KMS-11 (cell line): Measurements from ENCODE around the gene SYNDIG1.

Experiments
- H2AFZ ChIP-seq: fragments of 200-600 bp; sonication (generic); 2 replicates; pipeline ENCODE4 v1.6.1; 2016; ENCODE audit warnings: antibody characterized with exemption, mixed run types, low read depth
- H3K27ac ChIP-seq: fragments of 200-600 bp; sonication (generic); 2 replicates; pipeline ENCODE4 v1.6.1; 2016; ENCODE audit warnings: mild to moderate bottlenecking, mixed run types
- H3K27me3 ChIP-seq: fragments of 200-600 bp; sonication (generic); 2 replicates; pipeline ENCODE4 v1.6.1; 2017; ENCODE audit warnings: mild to moderate bottlenecking, low read depth, mixed run types, moderate library complexity; ENCODE audit not compliant: insufficient read depth
- H3K36me3 ChIP-seq: fragments of 200-600 bp; sonication (generic); 2 replicates; pipeline ENCODE4 v1.6.1; 2017; ENCODE audit warnings: mild to moderate bottlenecking, mixed run types; ENCODE audit not compliant: insufficient read depth
- H3K4me1 ChIP-seq: fragments of 200-600 bp; sonication (generic); 2 replicates; pipeline ENCODE4 v1.6.1; 2016; ENCODE audit warnings: mild to moderate bottlenecking, low read depth, mixed run types; ENCODE audit not compliant: poor library complexity, severe bottlenecking
- H3K4me2 ChIP-seq: fragments of 200-600 bp; sonication (generic); 2 replicates; pipeline ENCODE4 v1.7.0; 2016; ENCODE audit warnings: mild to moderate bottlenecking, mixed run types
- H3K4me3 ChIP-seq: fragments of 200-600 bp; sonication (generic); IDR thresholded peaks from 2 replicates; pipeline ENCODE4 v1.6.1; 2017; ENCODE audit warnings: low read depth, low read length, mixed read lengths; ENCODE audit not compliant: insufficient read depth
- H3K79me2 ChIP-seq: fragments of 200-600 bp; sonication (generic); 2 replicates; pipeline ENCODE4 v1.6.1; 2016; ENCODE audit warnings: low read depth, mixed run types; ENCODE audit not compliant: insufficient read depth
- H3K9ac ChIP-seq: fragments of 200-600 bp; sonication (generic); 2 replicates; pipeline ENCODE4 v1.6.1; 2016; ENCODE audit warnings: mild to moderate bottlenecking, mixed run types
- H4K20me1 ChIP-seq: fragments of 200-600 bp; sonication (generic); 2 replicates; pipeline ENCODE4 v1.6.1; 2016; ENCODE audit warnings: mild to moderate bottlenecking, mixed run types; ENCODE audit not compliant: insufficient read depth
- CTCF ChIP-seq: fragments of 200-600 bp; sonication (generic); conservative IDR thresholded peaks from 2 replicates; pipeline ENCODE4 v1.6.1; 2017; ENCODE audit warnings: low read depth, mild to moderate bottlenecking, antibody characterized with exemption, low read length, moderate library complexity, mixed read lengths

Gene SYNDIG1

GRCh38 chr20:24473435-24474223, 4.2 kb downstream of the SYNDIG1 start:
- peak overlapping the region; percentile 86; the same call in 1 of the 2 replicates for H3K4me2 ChIP-seq
- no peak overlapping the region for H2AFZ ChIP-seq
- H3K27me3 ChIP-seq: no peaks in the 10 kb centered on the region
- no peak overlapping the region for H3K4me3 ChIP-seq
- H3K9ac ChIP-seq: no peak overlapping the region
- H3K27ac ChIP-seq: no peak overlapping the region
- peaks cover 74% of the 10 kb centered on the region for H3K79me2 ChIP-seq
- no peak for TF ChIP-seq CTCF
- H4K20me1 ChIP-seq: no peaks in the 10 kb centered on the region
- H3K4me1 ChIP-seq: peaks cover 43% of the 10 kb centered on the region
- no peaks in the 10 kb centered on the region for H3K36me3 ChIP-seq

- Histone ChIP-seq H3K4me1 (peaks cover 29% of the 10 kb centered on the region), H2AFZ (no peak overlapping the region), H3K4me2 (no peak overlapping the region), H3K79me2 (peaks cover 92% of the 10 kb centered on the region), H4K20me1 (no peaks in the 10 kb centered on the region), H3K4me3 (no peak overlapping the region), H3K36me3 (no peaks in the 10 kb centered on the region), H3K27ac (no peak overlapping the region), H3K27me3 (no peaks in the 10 kb centered on the region), H3K9ac (no peak overlapping the region)
- no peak for TF ChIP-seq CTCF
Measured at GRCh38 chr20:24477831-24478547, 8.6 kb downstream of the SYNDIG1 start.

GRCh38 chr20:24478584-24478983, 9.2 kb downstream of the SYNDIG1 start:
- no peaks in the 10 kb centered on the region for H3K36me3 ChIP-seq
- no peak overlapping the region for H3K27ac ChIP-seq
- no peak overlapping the region for H2AFZ ChIP-seq
- no peak for TF ChIP-seq CTCF
- no peak overlapping the region for H3K4me2 ChIP-seq
- H3K4me3 ChIP-seq: no peak overlapping the region
- peaks cover 94% of the 10 kb centered on the region for H3K79me2 ChIP-seq
- peaks cover 23% of the 10 kb centered on the region for H3K4me1 ChIP-seq
- H3K9ac ChIP-seq: no peak overlapping the region
- H3K27me3 ChIP-seq: no peaks in the 10 kb centered on the region
- H4K20me1 ChIP-seq: no peaks in the 10 kb centered on the region

GRCh38 chr20:24479106-24479505, 9.7 kb downstream of the SYNDIG1 start:
- Histone ChIP-seq H3K9ac (no peak overlapping the region), H3K4me2 (no peak overlapping the region), H3K27me3 (no peaks in the 10 kb centered on the region), H4K20me1 (no peaks in the 10 kb centered on the region), H3K4me1 (peaks cover 17% of the 10 kb centered on the region), H3K4me3 (no peak overlapping the region), H2AFZ (no peak overlapping the region), H3K36me3 (no peaks in the 10 kb centered on the region), H3K79me2 (peaks cover 94% of the 10 kb centered on the region), H3K27ac (no peak overlapping the region)
- no peak for TF ChIP-seq CTCF
